WTC11 (cell line): ENCODE results near the gene FBLN5. TPM values are rescaled to one million over a fixed set of nuclear protein-coding genes. Genes with fewer than 3 reads are reported as not detected.

Experiments used
- ATAC-seq: fragments of 200-7000 bp; cut with Tn5 transposase; 2 replicates; pipeline ENCODE4 v1.10.0; 2021; ENCODE audit warnings: mild to moderate bottlenecking, moderate library complexity
- CTCF ChIA-PET: fragments of 300-600 bp; sonication (Branson Sonifier 250); formaldehyde crosslinking; loops from one replicate; lab custom pipeline; 2021; ENCODE audit warnings: antibody characterized with exemption; lab: Charles Lee
- POLR2A ChIA-PET: fragments of 350-600 bp; sonication (Branson Sonifier 250); formaldehyde crosslinking; loops from one replicate; lab custom pipeline; 2021; ENCODE audit warnings: antibody characterized with exemption; lab: Charles Lee
- DNase-seq: peaks from one replicate; pipeline ENCODE4 v3.0.0; 2021; ENCODE audit warnings: low spot score
- H3K27ac Mint-ChIP-seq: 2 replicates; pipeline ENCODE4 v1.8.0; 2021; ENCODE audit warnings: mixed read lengths
- H3K27me3 Mint-ChIP-seq: 2 replicates; pipeline ENCODE4 v1.8.0; 2021; ENCODE audit warnings: low read depth, mild to moderate bottlenecking, moderate library complexity, mixed read lengths
- H3K36me3 Mint-ChIP-seq: 2 replicates; pipeline ENCODE4 v1.8.0; 2021; ENCODE audit warnings: mixed read lengths
- H3K4me1 Mint-ChIP-seq: 2 replicates; pipeline ENCODE4 v1.8.0; 2022; ENCODE audit warnings: mixed read lengths
- H3K4me3 Mint-ChIP-seq: 2 replicates; pipeline ENCODE4 v1.8.0; 2021; ENCODE audit warnings: mild to moderate bottlenecking, moderate library complexity, mixed read lengths
- H3K9me3 Mint-ChIP-seq: 2 replicates; pipeline ENCODE4 v1.8.0; 2021; ENCODE audit warnings: mixed read lengths
- ATF2 ChIP-seq: sonication (generic); formaldehyde crosslinking; IDR thresholded peaks from 2 replicates; pipeline ENCODE4 v1.8.1; 2022; ENCODE audit warnings: low read depth, missing genetic modification reagents, borderline replicate concordance
- CREB1 ChIP-seq: sonication (generic); formaldehyde crosslinking; IDR thresholded peaks from 2 replicates; pipeline ENCODE4 v1.8.0; 2023; ENCODE audit warnings: mild to moderate bottlenecking, missing genetic modification reagents
- ELF4 ChIP-seq: sonication (generic); formaldehyde crosslinking; IDR thresholded peaks from 2 replicates; pipeline ENCODE4 v1.8.1; 2022; ENCODE audit warnings: low read depth, mild to moderate bottlenecking, moderate library complexity, missing genetic modification reagents
- FOXJ3 ChIP-seq: sonication (generic); formaldehyde crosslinking; IDR thresholded peaks from 2 replicates; pipeline ENCODE4 v1.9.0; 2021; ENCODE audit warnings: missing genetic modification reagents, mild to moderate bottlenecking, borderline replicate concordance
- GRHL2 ChIP-seq: fragments of 250-450 bp; sonication (Bioruptor Pico); IDR thresholded peaks from 2 replicates; pipeline ENCODE4 v1.8.0; 2022; ENCODE audit warnings: mild to moderate bottlenecking, moderate library complexity; ENCODE audit not compliant: insufficient replicate concordance, severe bottlenecking
- HMGA2 ChIP-seq: fragments of 250-450 bp; sonication (Bioruptor Pico); IDR thresholded peaks from 2 replicates; pipeline ENCODE4 v1.4.0; 2021; ENCODE audit warnings: mild to moderate bottlenecking, moderate library complexity
- NFATC4 ChIP-seq: fragments of 250-450 bp; sonication (Bioruptor Pico); IDR thresholded peaks from 2 replicates; pipeline ENCODE4 v1.9.0; 2021; ENCODE audit warnings: mild to moderate bottlenecking
- NFE2L1 ChIP-seq: sonication (generic); formaldehyde crosslinking; IDR thresholded peaks from 2 replicates; pipeline ENCODE4 v1.8.1; 2023; ENCODE audit warnings: missing genetic modification reagents
- NFYB ChIP-seq: sonication (generic); formaldehyde crosslinking; conservative IDR thresholded peaks from 2 replicates; pipeline ENCODE4 v1.8.0; 2022; ENCODE audit warnings: low read depth, missing genetic modification reagents
- NR3C1 ChIP-seq: sonication (generic); formaldehyde crosslinking; conservative IDR thresholded peaks from 2 replicates; pipeline ENCODE4 v1.8.1; 2023; ENCODE audit warnings: low read depth, mild to moderate bottlenecking, missing genetic modification reagents
- SMAD4 ChIP-seq: sonication (generic); formaldehyde crosslinking; IDR thresholded peaks from 2 replicates; pipeline ENCODE4 v1.8.0; 2022; ENCODE audit warnings: mild to moderate bottlenecking, missing genetic modification reagents
- SOX15 ChIP-seq: fragments of 250-450 bp; sonication (Bioruptor Pico); IDR thresholded peaks from 2 replicates; pipeline ENCODE4 v1.9.0; 2021; ENCODE audit warnings: mild to moderate bottlenecking
- SP1 ChIP-seq: sonication (generic); formaldehyde crosslinking; conservative IDR thresholded peaks from 2 replicates; pipeline ENCODE4 v1.8.1; 2022; ENCODE audit warnings: missing genetic modification reagents
- ZNF121 ChIP-seq: sonication (generic); formaldehyde crosslinking; IDR thresholded peaks from 2 replicates; pipeline ENCODE4 v1.8.0; 2023; ENCODE audit warnings: missing genetic modification reagents
- ZNF138 ChIP-seq: sonication (generic); formaldehyde crosslinking; conservative IDR thresholded peaks from 2 replicates; pipeline ENCODE4 v1.8.1; 2022; ENCODE audit warnings: mild to moderate bottlenecking, moderate library complexity, missing genetic modification reagents
- ZNF219 ChIP-seq: sonication (generic); formaldehyde crosslinking; IDR thresholded peaks from 2 replicates; pipeline ENCODE4 v1.8.0; 2023; ENCODE audit warnings: missing genetic modification reagents, mild to moderate bottlenecking, borderline replicate concordance
- ZNF416 ChIP-seq: fragments of 250-450 bp; sonication (Bioruptor Pico); IDR thresholded peaks from 2 replicates; pipeline ENCODE4 v1.9.0; 2021; ENCODE audit warnings: mild to moderate bottlenecking, inconsistent platforms
- ZNF423 ChIP-seq: fragments of 250-450 bp; sonication (Bioruptor Pico); IDR thresholded peaks from 2 replicates; pipeline ENCODE4 v2.1.2; 2022; ENCODE audit warnings: mild to moderate bottlenecking, moderate library complexity
- ZNF425 ChIP-seq: fragments of 250-450 bp; sonication (Bioruptor Pico); conservative IDR thresholded peaks from 2 replicates; pipeline ENCODE4 v1.9.0; 2021; ENCODE audit warnings: mild to moderate bottlenecking
- ZNF532 ChIP-seq: fragments of 250-450 bp; sonication (Bioruptor Pico); IDR thresholded peaks from 2 replicates; pipeline ENCODE4 v1.9.0; 2021; ENCODE audit warnings: mild to moderate bottlenecking, borderline replicate concordance
- total RNA-seq: library from RNA; stranded (reverse); gene quantifications from 3 replicates; pipeline ENCODE4 v1.2.3, GENCODE V29; 2021

Gene FBLN5
- total RNA-seq, 1 experiment from 2014 or later = 4.0 TPM

GRCh38 chr14:91963465-91963864, 16.0 kb upstream of the FBLN5 start:
- DNase-seq (no peak), ATAC-seq (no peak)
- TF ChIP-seq HMGA2 (CRISPR knock-in tag) (no peak), ZNF219 (no peak), CREB1 (CRISPR knock-in tag) (no peak), SMAD4 (CRISPR knock-in tag) (no peak), ZNF138 (CRISPR knock-in tag) (no peak), ZNF532 (CRISPR knock-in tag) (no peak), ZNF425 (CRISPR knock-in tag) (no peak), NFE2L1 (no peak), ZNF423 (CRISPR knock-in tag) (no peak), NFATC4 (CRISPR knock-in tag) (no peak), GRHL2 (CRISPR knock-in tag) (no peak), SP1 (CRISPR knock-in tag) (no peak), ZNF121 (CRISPR knock-in tag) (no peak), ELF4 (no peak), SOX15 (CRISPR knock-in tag) (no peak), NFYB (CRISPR knock-in tag) (no peak), ATF2 (no peak), ZNF416 (no peak), FOXJ3 (CRISPR knock-in tag) (no peak), NR3C1 (CRISPR knock-in tag) (no peak)
- peaks cover 2% of the 10 kb centered on the region; the same call in 1 of the 2 replicates for H3K36me3 Mint-ChIP-seq
- no peak overlapping the region for H3K4me3 Mint-ChIP-seq
- ChIA-PET CTCF (no interaction called here), POLR2A (no interaction called here)
- H3K27ac Mint-ChIP-seq = no peak overlapping the region
- no peaks in the 10 kb centered on the region for H3K9me3 Mint-ChIP-seq
- H3K27me3 Mint-ChIP-seq = no peaks in the 10 kb centered on the region
- peaks cover 6% of the 10 kb centered on the region; the same call in 1 of the 2 replicates for H3K4me1 Mint-ChIP-seq
